Fibroblast of skin of right biceps (primary cell): Measurements from ENCODE around the gene TSKS.

Source experiments
- DNase-seq: peaks from one replicate; pipeline ENCODE4 v3.0.0-alpha.2; 2013

TSKS gene

GRCh38 chr19:49763230-49763629 lies at the start of gene TSKS:
Gene TSKS (minus strand): TSS chr19:49763306. CDS start chr19:49763247, 59 bp downstream.
- DNase-seq: no peak

GRCh38 chr19:49812452-49812996 lies 49.4 kb upstream of the TSKS start:
- DNase-seq: no peak

GRCh38 chr19:49811328-49811727 lies 48.2 kb upstream of the TSKS start:
- no peak for DNase-seq

GRCh38 chr19:49809941-49810389 lies 46.9 kb upstream of the TSKS start:
- no peak for DNase-seq

GRCh38 chr19:49809160-49809940 lies 46.2 kb upstream of the TSKS start:
- no peak for DNase-seq

- DNase-seq: peak; percentile 84
Observed at GRCh38 chr19:49808711-49809159, 45.6 kb upstream of the TSKS start.

GRCh38 chr19:49807904-49808675 lies 45.0 kb upstream of the TSKS start:
- DNase-seq: no peak

GRCh38 chr19:49807058-49807903 lies 44.2 kb upstream of the TSKS start:
- DNase-seq: no peak

GRCh38 chr19:49806620-49806959 lies 43.5 kb upstream of the TSKS start:
- no peak for DNase-seq

- no peak for DNase-seq
Observed at GRCh38 chr19:49805822-49806619, 42.9 kb upstream of the TSKS start.

- no peak for DNase-seq
Observed at GRCh38 chr19:49803529-49803856, 40.4 kb upstream of the TSKS start.

GRCh38 chr19:49802836-49803528 lies 39.9 kb upstream of the TSKS start:
- DNase-seq: no peak

GRCh38 chr19:49801966-49802661 lies 39.0 kb upstream of the TSKS start:
- peak; percentile 93 for DNase-seq

- DNase-seq: no peak
Observed at GRCh38 chr19:49801401-49801888, 38.3 kb upstream of the TSKS start.

- DNase-seq: no peak
Observed at GRCh38 chr19:49800771-49801170, 37.7 kb upstream of the TSKS start.

GRCh38 chr19:49799798-49800376 lies 36.8 kb upstream of the TSKS start:
- no peak for DNase-seq

GRCh38 chr19:49799271-49799797 lies 36.2 kb upstream of the TSKS start:
- DNase-seq: no peak

GRCh38 chr19:49798574-49798973 lies 35.5 kb upstream of the TSKS start:
- DNase-seq: no peak

GRCh38 chr19:49795615-49796014 lies 32.5 kb upstream of the TSKS start:
- no peak for DNase-seq

GRCh38 chr19:49793561-49793840 lies 30.4 kb upstream of the TSKS start:
- peak; percentile 72 for DNase-seq
